Measurements from ENCODE around the gene FAM20B. TPM values are rescaled to one million over a fixed set of nuclear protein-coding genes. Genes with fewer than 3 reads are reported as not detected.
"Not testable (repeated sequence)": the region's sequence is repeated elsewhere in the genome, so short reads cannot be mapped to it uniquely, and the experiment has no call there.

The FAM20B gene
- total and polyA plus RNA-seq, 8 donors, result 32.8 to 37.2 (median 35.8) TPM

- Histone ChIP-seq H3K9me3 (no peaks in the 10 kb centered on the region), H3K36me3 (no peaks in the 10 kb centered on the region), H3K27me3 (no peaks in the 10 kb centered on the region), H3K4me1 (peaks cover 11 to 52% of the 10 kb centered on the region in 2 donors), H3K27ac (no peak overlapping the region), H3K4me3 (no peak overlapping the region)
- no peak for DNase-seq
- no peak for ATAC-seq
- no peak for TF ChIP-seq CTCF (IDR thresholded peaks at IDR 0.05)
- intact Hi-C loops (cut with DNase I), result no loop called here
These were observed 11.3 kb downstream of the FAM20B start for GRCh38 chr1:179036844-179037465.

- DNase-seq (no peak), ATAC-seq (no peak)
- H3K4me1 ChIP-seq, result peaks cover 11 to 41% of the 10 kb centered on the region in 2 donors
- intact Hi-C loops (cut with DNase I), result no loop called here
- no peaks in the 10 kb centered on the region for H3K9me3 ChIP-seq
- H3K27me3 ChIP-seq, result no peaks in the 10 kb centered on the region
- no peak overlapping the region for H3K4me3 ChIP-seq
- no peak overlapping the region for H3K27ac ChIP-seq
- TF ChIP-seq CTCF (IDR thresholded peaks at IDR 0.05), result no peak
- no peaks in the 10 kb centered on the region for H3K36me3 ChIP-seq
These were observed 13.0 kb downstream of the FAM20B start for GRCh38 chr1:179038528-179039281.

GRCh38 chr1:179039502-179040174 lies 13.9 kb downstream of the FAM20B start:
- H3K4me3 ChIP-seq; H3K27ac ChIP-seq; H3K27me3 ChIP-seq; DNase-seq; H3K9me3 ChIP-seq; H3K36me3 ChIP-seq; ATAC-seq; intact Hi-C loops (cut with DNase I): not testable (repeated sequence)
- H3K4me1 ChIP-seq, result peaks cover 7 to 35% of the 10 kb centered on the region in 2 donors

GRCh38 chr1:179040175-179040551 lies 14.5 kb downstream of the FAM20B start:
- peaks cover 2 to 30% of the 10 kb centered on the region in 2 donors for H3K4me1 ChIP-seq
- DNase-seq; ATAC-seq; intact Hi-C loops (cut with DNase I); H3K36me3 ChIP-seq; H3K27me3 ChIP-seq; H3K27ac ChIP-seq; H3K4me3 ChIP-seq; H3K9me3 ChIP-seq: not testable (repeated sequence)

GRCh38 chr1:179042087-179042486 lies 16.4 kb downstream of the FAM20B start:
- TF ChIP-seq CTCF (IDR thresholded peaks at IDR 0.05), result no peak
- intact Hi-C loops (cut with DNase I), result no loop called here
- Histone ChIP-seq H3K27me3 (no peaks in the 10 kb centered on the region), H3K36me3 (peaks cover 0 to 3% of the 10 kb centered on the region in 2 donors), H3K4me1 (peaks cover 2 to 22% of the 10 kb centered on the region in 2 donors), H3K27ac (no peak overlapping the region), H3K9me3 (no peaks in the 10 kb centered on the region), H3K4me3 (no peak overlapping the region)
- ATAC-seq, result no peak
- DNase-seq, result no peak

- peaks cover 0 to 3% of the 10 kb centered on the region in 2 donors for H3K36me3 ChIP-seq
- H3K4me3 ChIP-seq, result no peak overlapping the region
- DNase-seq (no peak), ATAC-seq (no peak)
- peaks cover 2 to 15% of the 10 kb centered on the region in 2 donors for H3K4me1 ChIP-seq
- intact Hi-C loops (cut with DNase I), result no loop called here
- no peak for TF ChIP-seq CTCF (IDR thresholded peaks at IDR 0.05)
- no peaks in the 10 kb centered on the region for H3K9me3 ChIP-seq
- no peak overlapping the region for H3K27ac ChIP-seq
- H3K27me3 ChIP-seq, result no peaks in the 10 kb centered on the region
These were observed 17.0 kb downstream of the FAM20B start for GRCh38 chr1:179042700-179043099.
